GM20000 (cell line): ENCODE data around the gene ZNF346.

Source experiments
- DNase-seq: peaks from one replicate; pipeline ENCODE4 v3.0.0; 2012; ENCODE audit warnings: low spot score
- TF ChIP-seq, protein P1 (sequence below): IDR thresholded peaks from 2 replicates; pipeline ENCODE4 v1.5.1; 2012; ENCODE audit warnings: mild to moderate bottlenecking, control low read depth; ENCODE audit errors: extremely low read depth, missing control alignments

The ZNF346 gene

DNA sequence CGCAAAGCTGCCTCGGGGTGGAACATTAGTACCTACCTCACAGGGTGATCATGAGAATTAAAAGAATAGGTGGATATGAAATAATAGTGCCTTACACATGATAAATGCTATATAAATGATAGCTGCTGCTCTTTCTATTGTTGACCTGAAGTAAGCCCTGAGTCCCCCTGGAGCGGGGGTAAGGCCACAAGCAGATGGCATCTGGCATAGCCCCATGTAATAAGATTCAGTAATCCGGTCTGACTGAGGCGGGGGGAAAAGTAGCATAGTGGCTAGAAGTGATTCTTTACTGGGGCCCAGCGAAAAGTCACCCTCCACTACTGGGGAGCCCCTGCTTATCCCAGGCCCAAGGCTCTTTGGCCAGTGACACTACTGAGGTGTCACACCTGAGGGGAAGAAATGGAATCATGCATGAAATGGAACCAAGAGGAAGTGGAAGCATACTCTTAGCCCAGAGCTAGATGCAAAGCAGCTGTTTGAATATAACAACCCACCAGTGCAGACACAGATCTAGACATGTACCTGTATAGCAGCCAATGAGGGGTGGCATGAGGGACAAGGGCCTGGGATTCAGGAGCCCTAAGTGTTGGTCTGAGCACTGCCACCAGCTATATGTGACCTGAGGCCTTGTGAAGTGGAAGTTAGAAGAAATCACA, 48.2 kb downstream of the ZNF346 start:
- no peak for DNase-seq
- TF ChIP-seq, protein P1, sequence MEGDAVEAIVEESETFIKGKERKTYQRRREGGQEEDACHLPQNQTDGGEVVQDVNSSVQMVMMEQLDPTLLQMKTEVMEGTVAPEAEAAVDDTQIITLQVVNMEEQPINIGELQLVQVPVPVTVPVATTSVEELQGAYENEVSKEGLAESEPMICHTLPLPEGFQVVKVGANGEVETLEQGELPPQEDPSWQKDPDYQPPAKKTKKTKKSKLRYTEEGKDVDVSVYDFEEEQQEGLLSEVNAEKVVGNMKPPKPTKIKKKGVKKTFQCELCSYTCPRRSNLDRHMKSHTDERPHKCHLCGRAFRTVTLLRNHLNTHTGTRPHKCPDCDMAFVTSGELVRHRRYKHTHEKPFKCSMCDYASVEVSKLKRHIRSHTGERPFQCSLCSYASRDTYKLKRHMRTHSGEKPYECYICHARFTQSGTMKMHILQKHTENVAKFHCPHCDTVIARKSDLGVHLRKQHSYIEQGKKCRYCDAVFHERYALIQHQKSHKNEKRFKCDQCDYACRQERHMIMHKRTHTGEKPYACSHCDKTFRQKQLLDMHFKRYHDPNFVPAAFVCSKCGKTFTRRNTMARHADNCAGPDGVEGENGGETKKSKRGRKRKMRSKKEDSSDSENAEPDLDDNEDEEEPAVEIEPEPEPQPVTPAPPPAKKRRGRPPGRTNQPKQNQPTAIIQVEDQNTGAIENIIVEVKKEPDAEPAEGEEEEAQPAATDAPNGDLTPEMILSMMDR: no peak

DNA sequence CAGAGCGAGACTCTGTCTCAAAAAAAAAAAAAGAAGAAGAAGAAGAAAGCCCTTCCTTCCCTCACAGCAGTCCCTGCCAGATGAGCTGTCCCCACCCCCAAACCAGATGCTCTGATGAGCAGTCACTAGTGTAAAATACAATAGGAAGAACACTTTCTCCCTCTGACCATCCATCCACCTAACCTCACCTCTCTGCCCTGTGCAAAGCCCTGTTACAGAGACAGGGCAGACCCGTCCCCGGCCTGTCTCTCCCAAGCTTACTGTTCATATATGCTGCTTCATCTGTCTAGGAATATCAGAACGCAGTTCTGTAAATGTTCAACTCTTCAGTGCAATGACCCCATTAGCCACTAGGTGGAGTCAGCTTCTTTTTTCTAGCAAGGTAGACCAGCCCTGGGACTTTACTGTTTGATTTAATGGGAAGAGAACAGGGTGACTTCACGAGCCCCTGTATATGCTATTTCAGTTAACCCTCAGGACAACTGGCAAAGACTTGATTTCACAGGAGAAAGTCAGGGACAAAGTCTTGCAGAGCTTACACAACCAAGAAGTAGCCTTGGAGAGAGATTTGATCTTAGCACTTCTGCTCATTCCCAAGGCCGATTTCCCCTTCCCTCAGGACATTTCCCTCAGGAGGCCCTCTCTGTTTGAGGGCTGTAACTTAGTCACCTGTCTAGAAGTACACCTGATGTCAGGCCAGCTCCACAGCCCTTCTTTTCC, 49.3 kb downstream of the ZNF346 start:
- TF ChIP-seq, protein P1: peak; percentile 78

GRCh38 chr5:177077335-177077734, 54.8 kb downstream of the ZNF346 start:
- no peak for DNase-seq
- TF ChIP-seq, protein P1: no peak

More for the DNA sequence above, 49.3 kb downstream of the ZNF346 start:
- peak; percentile 72 for DNase-seq

GRCh38 chr5:177079606-177080005, 57.1 kb downstream of the ZNF346 start:
- DNase-seq: no peak
- TF ChIP-seq, protein P1: no peak

- TF ChIP-seq, protein P1: no peak
- DNase-seq: no peak
These were observed 57.8 kb downstream of the ZNF346 start for GRCh38 chr5:177080265-177080664.

DNA sequence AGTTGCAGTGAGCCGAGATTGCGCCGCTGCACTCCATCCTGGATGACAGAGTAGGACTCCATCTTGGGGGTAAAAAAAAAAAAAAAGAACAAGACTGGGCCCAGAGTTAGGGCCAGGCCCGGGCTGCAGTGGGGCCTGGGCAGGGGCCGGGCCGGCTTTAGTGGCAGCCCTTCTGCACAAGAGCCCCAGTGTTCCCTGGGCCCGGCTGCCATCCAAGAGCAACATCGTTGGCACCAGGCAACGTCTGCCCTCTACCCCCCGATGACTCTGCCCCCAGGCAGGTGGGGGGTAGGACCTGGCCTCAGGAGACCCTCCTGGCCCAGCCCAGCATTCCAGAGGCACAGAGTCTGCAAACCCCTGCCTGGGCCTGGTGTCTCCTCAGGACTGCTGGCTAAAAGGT, 59.4 kb downstream of the ZNF346 start:
- TF ChIP-seq, protein P1: no peak
- DNase-seq: no peak

DNA sequence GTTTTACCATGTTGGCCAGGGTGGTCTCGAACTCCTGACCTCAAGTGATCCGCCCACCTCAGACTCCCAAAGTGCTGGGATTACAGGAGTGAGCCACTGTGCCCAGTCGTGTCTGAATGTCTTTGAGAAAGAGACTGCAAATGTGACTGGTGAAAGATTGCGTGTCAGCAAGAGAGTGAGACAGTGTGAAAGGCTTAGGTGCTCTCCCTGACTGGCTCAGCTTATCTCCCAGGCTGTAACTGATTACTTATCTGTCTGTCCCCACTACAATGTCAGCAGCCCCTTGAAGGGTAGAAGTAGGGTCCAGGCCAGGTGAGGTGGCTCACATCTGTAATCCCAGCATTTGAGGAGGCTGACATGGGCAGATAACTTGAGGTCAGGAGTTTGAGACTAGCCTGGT, 60.9 kb downstream of the ZNF346 start:
- TF ChIP-seq, protein P1: no peak
- DNase-seq: no peak
